GM18502 (cell line): Measurements from ENCODE around the gene ADRA1B.

Source experiments
- ATAC-seq: cut with Tn5 transposase; IDR thresholded peaks from one replicate; pipeline ENCODE4 v1.9.1; 2021; ENCODE audit warnings: mild to moderate bottlenecking; ENCODE audit not compliant: unreplicated experiment, poor library complexity

The ADRA1B gene

DNA sequence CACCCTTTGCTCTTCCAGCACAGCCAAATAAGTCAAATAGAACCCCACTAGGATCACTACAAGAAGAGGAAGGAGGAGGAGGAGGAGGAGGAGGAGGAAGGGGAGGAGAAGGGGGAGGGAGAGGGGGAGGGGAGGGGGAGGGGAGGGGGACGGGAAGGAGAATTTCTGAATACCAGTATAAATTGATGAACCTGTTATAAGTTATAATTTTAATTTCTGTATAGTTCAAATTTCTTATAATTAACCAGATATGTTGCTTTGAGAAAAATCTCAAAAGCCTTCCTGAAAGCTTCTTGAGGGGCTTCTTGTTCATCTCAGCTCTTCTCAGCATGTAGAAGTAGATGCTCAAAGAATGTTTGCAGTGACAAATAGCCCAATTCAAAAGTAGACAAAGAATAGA, 15.0 kb upstream of the ADRA1B start:
- ATAC-seq = no peak

DNA sequence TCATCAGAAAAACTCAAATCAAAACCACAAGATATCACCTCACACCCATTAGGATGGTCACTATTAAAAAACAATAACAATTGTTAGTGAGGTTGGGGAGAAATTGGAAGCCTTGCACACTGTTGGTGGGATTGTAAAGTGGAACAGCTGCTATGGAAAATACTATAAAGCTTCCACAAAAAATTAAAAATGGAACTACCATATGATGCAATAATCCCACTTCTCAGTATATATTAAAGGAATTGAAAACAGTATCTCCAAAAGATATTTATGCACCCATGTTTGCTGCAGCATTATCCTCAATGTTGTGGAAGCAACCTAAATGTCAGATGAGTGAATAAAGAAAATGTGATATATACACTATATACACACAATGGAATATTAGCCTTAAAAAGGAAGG, 14.5 kb upstream of the ADRA1B start:
- no peak for ATAC-seq

- ATAC-seq = no peak
Observed at GRCh38 chr5:159902444-159903121, 13.7 kb upstream of the ADRA1B start.

DNA sequence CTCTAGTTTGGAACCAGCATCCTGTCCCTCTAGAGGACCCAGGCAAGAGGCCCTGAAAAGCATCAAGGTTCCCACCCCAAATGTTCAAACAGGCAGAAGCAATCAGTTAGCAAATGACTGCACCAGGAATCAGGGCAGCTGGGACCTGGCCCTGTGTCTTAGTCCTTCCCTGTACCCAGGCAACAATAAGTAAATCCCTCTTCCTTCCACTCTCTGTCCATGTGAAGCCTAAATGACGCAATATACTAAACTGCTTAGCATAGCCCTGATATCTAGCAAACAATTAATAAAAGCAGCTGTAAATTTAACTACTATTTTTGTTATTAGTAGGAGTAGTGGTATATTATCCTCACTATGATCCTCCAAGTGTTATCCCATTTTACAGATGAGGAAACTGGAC, 13.2 kb upstream of the ADRA1B start:
- ATAC-seq = no peak

GRCh38 chr5:159904874-159905273, 11.4 kb upstream of the ADRA1B start:
- no peak for ATAC-seq

DNA sequence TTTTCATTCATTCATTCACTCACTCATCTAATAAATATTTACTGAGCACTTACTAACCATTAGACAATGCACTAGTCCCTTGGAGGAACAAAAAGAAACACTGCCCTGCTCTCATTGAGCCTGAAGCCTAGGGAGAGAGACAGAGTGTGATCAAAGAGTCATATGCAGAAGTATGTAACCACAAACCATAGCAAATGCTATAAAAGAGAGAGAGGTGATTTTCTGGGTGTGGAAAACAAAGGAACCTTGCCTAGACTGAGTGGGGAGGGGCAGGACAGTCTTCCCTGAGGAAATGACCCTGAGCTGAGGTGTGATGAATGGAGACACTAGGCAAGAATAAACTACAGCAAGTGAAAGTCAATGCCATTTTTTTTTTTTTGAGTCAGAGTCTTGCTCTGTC, 10.8 kb upstream of the ADRA1B start:
- ATAC-seq = no peak

DNA sequence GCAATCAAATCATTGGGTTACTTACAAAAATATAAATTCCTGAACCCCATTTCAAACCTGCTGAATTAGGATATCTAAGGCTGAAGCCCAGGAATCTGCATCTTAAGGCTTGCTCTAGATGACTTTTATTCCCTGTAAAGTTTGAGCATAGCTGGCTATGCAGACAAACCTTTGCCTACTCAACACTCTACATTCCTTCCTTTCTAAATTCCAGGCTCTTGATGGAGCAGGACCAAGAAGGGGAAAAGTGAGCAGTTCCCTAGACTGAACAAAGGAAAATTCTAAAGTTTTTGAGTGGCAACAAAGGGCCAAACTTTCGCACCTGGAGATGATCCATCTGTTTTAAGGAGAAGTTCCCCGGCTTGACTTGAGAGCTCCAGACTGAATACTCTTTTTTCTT, 9.8 kb upstream of the ADRA1B start:
- no peak for ATAC-seq

DNA sequence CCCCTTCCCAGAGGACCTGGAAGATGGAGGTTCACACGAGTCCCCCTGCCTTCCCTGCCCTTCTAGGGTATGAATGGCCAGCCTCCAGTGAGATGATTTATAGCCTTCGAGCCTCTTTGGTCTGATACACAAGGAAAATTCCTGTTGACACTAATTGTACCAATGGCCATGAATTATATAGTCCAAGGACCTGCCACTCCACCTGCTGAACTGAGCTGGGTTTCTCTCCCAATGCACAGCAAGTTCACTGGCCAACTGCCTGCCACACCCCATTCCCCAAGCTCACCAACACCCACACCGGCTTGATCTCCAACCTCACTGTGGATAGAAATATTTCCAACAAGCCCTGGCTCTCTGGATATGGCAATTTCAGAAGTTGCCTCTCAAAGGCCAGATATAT, 9.3 kb upstream of the ADRA1B start:
- ATAC-seq = no peak

GRCh38 chr5:159907689-159908590, 8.3 kb upstream of the ADRA1B start:
- ATAC-seq = no peak

DNA sequence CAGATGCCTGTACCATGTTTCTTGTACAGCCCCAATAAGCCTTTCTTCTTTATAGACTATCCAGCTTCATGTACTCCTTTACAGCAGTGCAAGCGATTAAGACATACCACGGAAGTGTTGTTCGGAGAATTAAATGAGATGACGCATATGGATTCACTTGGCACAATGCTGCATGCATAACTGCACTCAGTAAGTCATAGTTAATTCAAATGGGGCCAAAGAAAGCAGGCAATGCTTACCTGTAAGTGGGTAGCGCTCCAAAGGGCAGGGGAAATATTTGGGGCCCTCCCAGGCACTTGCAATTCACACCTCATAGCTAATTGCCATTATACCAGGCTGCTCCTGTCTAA, 7.7 kb upstream of the ADRA1B start:
- ATAC-seq = no peak

GRCh38 chr5:159909126-159909525, 7.2 kb upstream of the ADRA1B start:
- ATAC-seq = no peak

DNA sequence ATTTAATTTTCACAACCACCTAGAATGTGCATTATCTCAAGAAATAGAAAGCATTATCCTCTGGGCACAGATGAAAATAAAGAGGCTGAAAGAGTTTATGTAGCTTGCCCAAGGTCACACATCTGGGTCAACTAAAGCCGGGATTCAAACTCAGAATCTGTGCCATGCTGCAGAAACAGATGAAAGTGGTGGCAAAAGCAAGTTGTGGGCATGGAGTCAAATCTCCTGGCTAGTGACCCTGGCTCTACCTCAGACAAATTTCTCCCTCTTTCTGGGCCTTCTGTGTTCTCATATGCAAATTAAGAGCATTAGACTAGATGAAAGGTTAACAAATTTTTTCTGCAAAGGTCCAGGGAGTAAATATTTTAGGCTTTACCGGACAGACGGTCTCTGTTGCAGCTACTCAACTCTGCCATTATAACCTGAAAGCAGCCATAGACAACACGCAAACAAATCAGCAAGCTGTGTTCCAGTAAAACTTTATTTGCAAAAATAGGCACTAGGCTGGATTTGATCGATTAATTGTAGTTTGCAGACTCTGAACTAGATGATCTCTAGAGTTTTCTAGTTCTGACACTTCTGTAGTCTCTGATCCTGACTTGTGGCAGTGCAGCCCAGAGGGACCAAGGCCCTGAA, 6.0 kb upstream of the ADRA1B start:
- no peak for ATAC-seq

DNA sequence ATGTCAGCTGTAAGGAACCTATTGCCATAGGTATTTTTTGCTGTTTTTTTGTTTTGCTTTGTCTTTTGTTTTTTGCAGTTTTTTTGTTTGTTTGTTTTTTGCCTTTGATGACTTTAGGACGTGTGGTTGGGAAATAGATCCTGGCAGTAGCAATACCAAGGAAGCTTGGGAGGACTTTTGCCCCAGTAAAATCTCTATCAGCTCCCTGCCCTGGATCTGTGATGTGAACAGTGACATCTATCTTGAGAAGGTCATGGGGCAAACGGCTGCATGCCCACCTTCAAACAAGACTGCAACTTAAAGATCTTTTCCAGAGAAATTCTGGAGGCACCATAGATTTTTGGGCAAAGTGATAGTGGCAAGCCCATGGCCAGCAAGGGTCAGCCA, 5.4 kb upstream of the ADRA1B start:
- no peak for ATAC-seq

GRCh38 chr5:159911349-159911748, 4.9 kb upstream of the ADRA1B start:
- no peak for ATAC-seq

DNA sequence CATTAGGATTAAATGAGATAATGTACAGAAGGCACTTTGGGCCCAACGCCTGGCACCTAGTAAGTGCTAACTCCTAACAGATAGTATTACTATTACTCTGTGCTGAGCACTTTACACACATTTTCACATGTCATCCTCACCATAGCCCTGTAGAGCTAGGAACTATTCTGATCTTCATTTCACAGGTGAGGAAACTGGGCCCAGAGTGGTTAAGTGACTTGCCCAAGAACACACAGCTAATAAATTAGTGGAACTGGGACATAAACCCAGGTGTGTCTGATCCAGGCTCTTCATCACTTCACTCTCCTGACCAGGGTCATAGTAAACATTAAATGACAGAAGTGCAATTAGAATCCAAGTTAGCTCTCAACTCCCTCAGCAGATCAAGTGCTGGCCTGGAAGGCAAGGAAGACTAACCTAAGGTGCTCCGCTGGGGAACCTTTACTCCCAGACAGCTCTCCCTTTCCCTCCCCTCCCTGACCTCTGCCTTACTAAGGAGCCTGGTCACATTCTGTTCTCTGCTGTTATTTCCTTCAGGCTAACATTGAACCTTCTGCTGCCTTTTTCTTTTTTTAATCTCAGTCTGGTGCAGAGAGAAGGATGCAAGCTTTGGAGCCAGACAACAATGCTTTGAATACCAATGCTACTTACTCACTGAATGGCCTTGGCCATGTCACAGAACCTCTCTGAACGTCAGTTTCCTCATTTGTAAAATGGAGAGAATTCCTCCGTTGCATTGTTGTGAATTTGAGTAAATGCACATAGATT, 4.1 kb upstream of the ADRA1B start:
- no peak for ATAC-seq

DNA sequence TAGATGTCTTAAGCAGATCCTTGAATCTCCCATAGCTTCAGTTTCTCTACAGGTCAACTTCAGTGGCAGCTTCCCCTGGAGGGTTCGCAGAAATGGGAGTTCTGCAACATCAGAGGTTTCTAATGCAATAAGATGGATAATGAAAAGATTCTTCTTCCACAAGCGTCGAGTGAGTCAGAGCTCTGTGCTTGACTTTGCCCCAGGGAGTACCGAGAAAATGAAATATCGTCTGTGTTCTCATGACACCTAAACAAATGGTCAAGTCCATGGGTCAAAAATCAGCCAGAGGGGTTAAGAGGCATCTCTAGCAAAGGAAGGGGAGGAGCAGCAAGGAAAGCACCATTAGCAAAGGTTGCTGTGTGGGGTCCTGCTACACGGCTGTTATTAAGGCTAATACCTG, 3.2 kb upstream of the ADRA1B start:
- ATAC-seq = no peak

DNA sequence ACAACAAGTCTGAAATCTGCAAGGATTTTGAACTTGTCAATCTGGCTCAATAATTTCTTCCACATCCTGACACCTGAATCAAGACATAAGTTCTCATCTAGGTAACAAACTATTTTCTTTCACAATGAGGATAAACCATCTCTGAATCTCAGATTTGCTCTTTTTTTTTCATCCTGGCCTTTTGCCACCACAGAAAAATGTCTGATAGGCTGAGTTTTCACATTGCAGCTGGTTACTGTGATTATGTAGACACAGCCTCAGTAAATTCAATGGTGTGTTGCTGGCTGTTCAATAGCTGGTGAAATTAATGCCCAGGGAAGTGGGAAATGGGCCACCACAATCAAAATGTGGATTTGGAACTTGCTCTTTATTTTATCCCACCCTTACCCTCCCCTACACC, 2.8 kb upstream of the ADRA1B start:
- ATAC-seq = no peak

DNA sequence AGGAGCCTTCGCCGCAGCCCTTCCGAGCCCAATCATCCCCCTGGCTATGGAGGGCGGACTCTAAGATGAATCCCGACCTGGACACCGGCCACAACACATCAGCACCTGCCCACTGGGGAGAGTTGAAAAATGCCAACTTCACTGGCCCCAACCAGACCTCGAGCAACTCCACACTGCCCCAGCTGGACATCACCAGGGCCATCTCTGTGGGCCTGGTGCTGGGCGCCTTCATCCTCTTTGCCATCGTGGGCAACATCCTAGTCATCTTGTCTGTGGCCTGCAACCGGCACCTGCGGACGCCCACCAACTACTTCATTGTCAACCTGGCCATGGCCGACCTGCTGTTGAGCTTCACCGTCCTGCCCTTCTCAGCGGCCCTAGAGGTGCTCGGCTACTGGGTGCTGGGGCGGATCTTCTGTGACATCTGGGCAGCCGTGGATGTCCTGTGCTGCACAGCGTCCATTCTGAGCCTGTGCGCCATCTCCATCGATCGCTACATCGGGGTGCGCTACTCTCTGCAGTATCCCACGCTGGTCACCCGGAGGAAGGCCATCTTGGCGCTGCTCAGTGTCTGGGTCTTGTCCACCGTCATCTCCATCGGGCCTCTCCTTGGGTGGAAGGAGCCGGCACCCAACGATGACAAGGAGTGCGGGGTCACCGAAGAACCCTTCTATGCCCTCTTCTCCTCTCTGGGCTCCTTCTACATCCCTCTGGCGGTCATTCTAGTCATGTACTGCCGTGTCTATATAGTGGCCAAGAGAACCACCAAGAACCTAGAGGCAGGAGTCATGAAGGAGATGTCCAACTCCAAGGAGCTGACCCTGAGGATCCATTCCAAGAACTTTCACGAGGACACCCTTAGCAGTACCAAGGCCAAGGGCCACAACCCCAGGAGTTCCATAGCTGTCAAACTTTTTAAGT, 819 bp downstream of the ADRA1B start:
- no peak for ATAC-seq

DNA sequence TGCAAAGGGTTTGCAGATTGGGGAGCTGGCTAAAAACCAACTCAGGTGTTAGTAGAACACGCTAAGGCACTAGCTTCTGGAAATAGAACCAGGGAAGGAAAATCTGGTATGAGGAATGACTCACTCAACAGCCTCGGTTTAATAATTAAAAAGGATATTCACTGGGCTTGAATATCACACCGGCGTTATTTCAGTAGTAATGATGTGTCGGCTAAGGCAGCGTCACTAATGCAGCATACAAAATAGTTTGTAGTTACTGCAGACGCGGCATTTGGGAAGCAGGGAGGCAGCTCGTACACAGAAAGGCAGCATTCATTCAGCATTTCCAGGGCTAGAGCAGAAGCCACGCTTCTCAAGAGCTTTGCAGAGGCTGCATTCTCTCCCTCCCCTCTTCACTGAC, 1.7 kb downstream of the ADRA1B start:
- ATAC-seq = no peak

DNA sequence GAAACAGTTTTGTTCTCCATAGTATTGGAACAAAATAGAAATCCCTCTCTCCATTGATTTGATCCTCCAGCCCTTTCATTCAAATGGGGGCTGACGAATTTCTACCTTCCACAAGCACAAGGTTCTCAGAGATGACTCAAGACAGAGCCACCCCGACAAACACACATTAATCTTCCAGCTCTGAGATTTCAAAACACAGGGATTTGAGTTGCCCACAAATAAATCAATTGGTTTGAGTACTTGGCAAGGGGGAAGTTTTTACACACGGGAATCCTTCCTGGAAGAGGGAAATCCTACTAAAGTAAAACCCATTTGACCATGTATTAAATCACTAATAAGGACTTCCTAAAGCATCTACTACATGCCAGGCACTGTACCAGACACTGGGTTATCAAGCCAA, 5.4 kb downstream of the ADRA1B start:
- no peak for ATAC-seq
